ENCODE results near the gene TAF11. TPM values are rescaled to one million over a fixed set of nuclear protein-coding genes. Genes with fewer than 3 reads are reported as not detected.
A peak's percentile ranks its signal among the peaks of the same experiment; 100 is the strongest.

The TAF11 gene
- polyA plus RNA-seq, 1 experiment: 35.4 TPM

- H3K27ac ChIP-seq (ENCODE audit: low read depth, low read length): no peak overlapping the region
- ChIA-PET POLR2A (no interaction called here), CTCF (interaction anchor here (1.9 kb wide), 1 partner anchor 58 kb away, joined by 6 read pairs; no protein-coding TSS in a partner anchor)
- H3K9me3 ChIP-seq (ENCODE audit: control insufficient read depth, insufficient read depth, low read length): no peaks in the 10 kb centered on the region
- no peak for TF ChIP-seq CTCF (IDR thresholded peaks at IDR 0.05; ENCODE audit: low read depth, low read length)
- no peak for DNase-seq (ENCODE audit: low read depth, low spot score)
- H3K4me3 ChIP-seq (ENCODE audit: low read depth, low read length): no peak overlapping the region
- no peaks in the 10 kb centered on the region for H3K27me3 ChIP-seq (ENCODE audit: control insufficient read depth, insufficient read depth, low read length)
Measured at GRCh38 chr6:34928695-34929094, 40.9 kb upstream of the TAF11 start.

- CTCF ChIA-PET: interaction anchor here (1.9 kb wide), 1 partner anchor 58 kb away, joined by 6 read pairs; no protein-coding TSS in a partner anchor
- Histone ChIP-seq H3K9me3 (ENCODE audit: control insufficient read depth, insufficient read depth, low read length) (no peaks in the 10 kb centered on the region), H3K27me3 (ENCODE audit: control insufficient read depth, insufficient read depth, low read length) (no peaks in the 10 kb centered on the region), H3K27ac (ENCODE audit: low read depth, low read length) (no peak overlapping the region), H3K4me3 (ENCODE audit: low read depth, low read length) (no peak overlapping the region)
- no peak for DNase-seq (ENCODE audit: low read depth, low spot score)
- TF ChIP-seq CTCF (IDR thresholded peaks at IDR 0.05; ENCODE audit: low read depth, low read length): no peak
- POLR2A ChIA-PET: no interaction called here
Measured at GRCh38 chr6:34928220-34928619, 40.4 kb upstream of the TAF11 start.

- ChIA-PET CTCF (interaction anchor here (0.8 kb wide), 1 partner anchor 213 kb away, joined by 3 read pairs; no protein-coding TSS in a partner anchor), POLR2A (no interaction called here)
- no peaks in the 10 kb centered on the region for H3K27me3 ChIP-seq (ENCODE audit: control insufficient read depth, insufficient read depth, low read length)
- no peak for DNase-seq (ENCODE audit: low read depth, low spot score)
- no peak overlapping the region for H3K4me3 ChIP-seq (ENCODE audit: low read depth, low read length)
- TF ChIP-seq CTCF (IDR thresholded peaks at IDR 0.05; ENCODE audit: low read depth, low read length): no peak
- no peaks in the 10 kb centered on the region for H3K9me3 ChIP-seq (ENCODE audit: control insufficient read depth, insufficient read depth, low read length)
- H3K27ac ChIP-seq (ENCODE audit: low read depth, low read length): no peak overlapping the region
Measured at GRCh38 chr6:34926655-34927054, 38.8 kb upstream of the TAF11 start.

GRCh38 chr6:34924831-34925625 lies 37.2 kb upstream of the TAF11 start:
- H3K27ac ChIP-seq (ENCODE audit: low read depth, low read length): no peak overlapping the region
- H3K9me3 ChIP-seq (ENCODE audit: control insufficient read depth, insufficient read depth, low read length): no peaks in the 10 kb centered on the region
- ChIA-PET CTCF (no interaction called here), POLR2A (no interaction called here)
- no peak for TF ChIP-seq CTCF (IDR thresholded peaks at IDR 0.05; ENCODE audit: low read depth, low read length)
- no peaks in the 10 kb centered on the region for H3K27me3 ChIP-seq (ENCODE audit: control insufficient read depth, insufficient read depth, low read length)
- DNase-seq (ENCODE audit: low read depth, low spot score): no peak
- H3K4me3 ChIP-seq (ENCODE audit: low read depth, low read length): no peak overlapping the region

- Histone ChIP-seq H3K27ac (ENCODE audit: low read depth, low read length) (no peak overlapping the region), H3K27me3 (ENCODE audit: control insufficient read depth, insufficient read depth, low read length) (no peaks in the 10 kb centered on the region), H3K4me3 (ENCODE audit: low read depth, low read length) (no peak overlapping the region), H3K9me3 (ENCODE audit: control insufficient read depth, insufficient read depth, low read length) (no peaks in the 10 kb centered on the region)
- ChIA-PET CTCF (interaction anchor here (0.6 to 0.7 kb wide), 2 partner anchors 187 to 216 kb away, joined by 5 to 7 read pairs; no protein-coding TSS in a partner anchor), POLR2A (interaction anchor here (0.7 kb wide), 1 partner anchor 26 kb away, joined by 5 read pairs; no protein-coding TSS in a partner anchor)
- peak; percentile 13 for DNase-seq (ENCODE audit: low read depth, low spot score)
- no peak for TF ChIP-seq CTCF (IDR thresholded peaks at IDR 0.05; ENCODE audit: low read depth, low read length)
Measured at GRCh38 chr6:34922177-34922663, 34.4 kb upstream of the TAF11 start.

Measured in AG04450 (cell line).